K562 (cell line): ENCODE data around the gene CES5A. TPM values are rescaled to one million over a fixed set of nuclear protein-coding genes. Genes with fewer than 3 reads are reported as not detected.
"Not testable (repeated sequence)": the region's sequence is repeated elsewhere in the genome, so short reads cannot be mapped to it uniquely, and the experiment has no call there.

ENCODE experiments used
- ATAC-seq: fragments of 200-7000 bp; cut with Tn5 transposase; 3 replicates; pipeline ENCODE4 v1.9.1; 2020; ENCODE audit warnings: moderate library complexity
- BruUV-seq: library from RNA; stranded (reverse); fragments of 400-500 nt; replicated peaks from 2 replicates; lab custom pipeline; 2021; lab: Mats Ljungman, UMichigan
- CTCF ChIA-PET: fragments of 300-600 bp; formaldehyde crosslinking; extraction: SDS; loops from one replicate; lab custom pipeline; 2021; ENCODE audit warnings: low intra/inter-chr PET ratio; lab: Yijun Ruan, JAX
- POLR2A ChIA-PET: fragments of 300-600, 350-650 bp; sonication (Branson Sonifier 250); formaldehyde crosslinking; extraction: SDS; loops from one replicate; lab custom pipeline; 2021; ENCODE audit warnings: antibody characterized with exemption, inconsistent platforms; lab: Yijun Ruan, JAX
- DNase-seq, 4 experiments: peaks; one replicate each; pipeline versions ENCODE4 v3.0.0 to v3.0.0-alpha.2; 2011 to 2018; ENCODE audit warnings: low spot score in 3 of 4, mixed read lengths in 3 of 4; ENCODE audit errors: extremely low read depth in 1 of 4
- FAIRE-seq: peaks from 2 replicates; lab custom pipeline; 2011; peaks lifted over from hg19 to GRCh38; lab: Jason Lieb, UNC
- H2AFZ ChIP-seq: 2 replicates; pipeline ENCODE4 v1.6.0; 2011; ENCODE audit warnings: low read depth, low read length, control low read depth, inconsistent platforms
- H3K27ac ChIP-seq: fragments of 200-600 bp; 3 replicates; pipeline ENCODE4 v1.8.0; 2011; ENCODE audit warnings: low read depth, mild to moderate bottlenecking, control low read depth, inconsistent platforms, low read length, moderate library complexity, mixed read lengths; ENCODE audit errors: extremely low read depth
- H3K27me3 ChIP-seq, 2 experiments: fragments of 300-600 bp in 1 of 2; 2 replicates in 1 of 2; 3 replicates in 1 of 2; pipeline versions ENCODE4 v1.6.0 to v1.8.0; 2011; ENCODE audit warnings: inconsistent platforms in 2 of 2, low read length in 2 of 2, mild to moderate bottlenecking in 1 of 2, mixed read lengths in 1 of 2, moderate library complexity in 1 of 2; ENCODE audit not compliant: control insufficient read depth in 2 of 2, insufficient read depth in 2 of 2
- H3K36me3 ChIP-seq: fragments of 300-600 bp; 3 replicates; pipeline ENCODE4 v1.8.0; 2011; ENCODE audit warnings: mild to moderate bottlenecking, low read length, inconsistent platforms; ENCODE audit not compliant: control insufficient read depth, insufficient read depth
- H3K4me1 ChIP-seq, 2 experiments: fragments of 200-600 bp in 1 of 2; replicated peaks in 1 of 2; 2 replicates in 1 of 2; 3 replicates in 1 of 2; pipeline versions ENCODE4 v1.5.1 to v1.8.0; 2011; ENCODE audit warnings: inconsistent platforms in 2 of 2, low read length in 2 of 2, mild to moderate bottlenecking in 1 of 2, mixed read lengths in 1 of 2, moderate library complexity in 1 of 2; ENCODE audit not compliant: control insufficient read depth in 2 of 2, insufficient read depth in 2 of 2
- H3K4me2 ChIP-seq: 2 replicates; pipeline ENCODE4 v1.6.1; 2011; ENCODE audit warnings: low read length, control low read depth, inconsistent platforms, mixed read lengths; ENCODE audit not compliant: insufficient read depth
- H3K4me3 ChIP-seq: fragments of 200-600 bp; sonication (generic), shearing (Covaris generic); 2 replicates; pipeline ENCODE4 v1.5.1; 2016; ENCODE audit warnings: control low read depth, inconsistent platforms
- H3K79me2 ChIP-seq: fragments of 200-600 bp; 3 replicates; pipeline ENCODE4 v1.8.0; 2011; ENCODE audit warnings: low read length, inconsistent platforms; ENCODE audit not compliant: control insufficient read depth, insufficient read depth
- H3K9ac ChIP-seq, 2 experiments: 2 replicates each; pipeline versions ENCODE4 v1.6.0 to v1.6.1; 2011; ENCODE audit warnings: low read depth in 2 of 2, low read length in 2 of 2, control low read depth in 1 of 2, inconsistent platforms in 1 of 2, mild to moderate bottlenecking in 1 of 2, mixed read lengths in 1 of 2; ENCODE audit not compliant: insufficient read depth in 1 of 2
- H3K9me1 ChIP-seq: one replicate; pipeline ENCODE4 v1.6.0; 2011; ENCODE audit warnings: inconsistent platforms, mild to moderate bottlenecking, low read length, moderate library complexity; ENCODE audit not compliant: control insufficient read depth, insufficient read depth
- H3K9me3 ChIP-seq: replicated peaks from 2 replicates; pipeline ENCODE4 v1.5.1; 2011; ENCODE audit warnings: low read depth, low read length, inconsistent platforms; ENCODE audit not compliant: control insufficient read depth, insufficient read depth
- H4K20me1 ChIP-seq: replicated peaks from 2 replicates; pipeline ENCODE4 v1.6.1; 2011; ENCODE audit warnings: low read length, inconsistent platforms, mixed read lengths; ENCODE audit not compliant: control insufficient read depth, insufficient read depth
- CEBPG ChIP-seq, 3 experiments: fragments of 200-800 bp in 1 of 3; sonication (Bioruptor generic) in 1 of 3; sonication (generic) in 1 of 3; formaldehyde crosslinking in 1 of 3; IDR thresholded peaks in 2 of 3; conservative IDR thresholded peaks in 1 of 3; 2 replicates each; pipeline versions ENCODE4 v1.6.1 to v1.8.0; 2016 to 2022; ENCODE audit warnings: missing compliant biosample characterization in 2 of 3, missing genetic modification characterization in 2 of 3, mild to moderate bottlenecking in 1 of 3, missing genetic modification reagents in 1 of 3
- DNMT1 ChIP-seq: fragments of 450-650 bp; IDR thresholded peaks from 2 replicates; pipeline ENCODE4 v1.6.1; 2016; ENCODE audit warnings: antibody characterized with exemption, mild to moderate bottlenecking
- EHMT2 ChIP-seq: fragments of 450-650 bp; IDR thresholded peaks from 2 replicates; pipeline ENCODE4 v1.6.1; 2018; ENCODE audit warnings: antibody characterized with exemption
- MEIS2 ChIP-seq: fragments of 450-650 bp; IDR thresholded peaks from 2 replicates; pipeline ENCODE4 v1.6.1; 2014; ENCODE audit warnings: mild to moderate bottlenecking; ENCODE audit not compliant: partially characterized antibody
- PBX2 ChIP-seq, 2 experiments: IDR thresholded peaks in 1 of 2; conservative IDR thresholded peaks in 1 of 2; 2 replicates each; pipeline ENCODE4 v1.6.1; 2016; ENCODE audit warnings: low read depth in 2 of 2, mild to moderate bottlenecking in 1 of 2, missing compliant biosample characterization in 1 of 2, missing genetic modification characterization in 1 of 2, moderate library complexity in 1 of 2
- PKNOX1 ChIP-seq: fragments of 450-650 bp; IDR thresholded peaks from 2 replicates; pipeline ENCODE4 v1.6.1; 2016
- SLC30A9 ChIP-seq: fragments of 250-450 bp; sonication (Bioruptor Pico); IDR thresholded peaks from 2 replicates; pipeline ENCODE4 v1.8.0; 2022; ENCODE audit warnings: mild to moderate bottlenecking, moderate library complexity
- ZNF217 ChIP-seq: sonication (generic); formaldehyde crosslinking; IDR thresholded peaks from 2 replicates; pipeline ENCODE4 v1.8.0; 2022; ENCODE audit warnings: mild to moderate bottlenecking, missing genetic modification reagents
- ZNF512 ChIP-seq: IDR thresholded peaks from 2 replicates; pipeline ENCODE4 v1.6.1; 2016; ENCODE audit warnings: missing genetic modification characterization, missing compliant biosample characterization
- WGBS: fragments of 100-300 bp; shearing (Covaris generic); methylation state at CpG from one replicate; pipeline ENCODE4 v1.1.6; 2016; ENCODE audit warnings: low coverage, mixed read lengths; ENCODE audit not compliant: insufficient coverage; ENCODE audit errors: missing lambda C conversion rate; 5-methylcytosine and 5-hydroxymethylcytosine counted together
- in situ Hi-C: fragments of 300-500 bp; cut with MboI; formaldehyde crosslinking; loops from 4 replicates; pipeline ENCODE4 v1.15.0; 2018; ENCODE audit warnings: inconsistent platforms, mixed read lengths
- intact Hi-C: fragments of 100-400 bp; cut with micrococcal nuclease; formaldehyde crosslinking; loops from 2 replicates; pipeline ENCODE4 v1.14.2; 2022
- polyA plus RNA-seq, 8 experiments: library from polyadenylated mRNA; depleted of rRNA in 4 of 8; stranded (reverse) in 5 of 8; unstranded in 3 of 8; fragments of >200 nt; fragmentation: Nextera tagmentation in 2 of 8; fragmentation: Illumina TruSeq in 1 of 8; extraction: Ambion mirVana in 2 of 8; extraction: Trizol in 1 of 8; gene quantifications; 2 replicates each; pipeline versions ENCODE4 v1.2.1 to v1.2.3, GENCODE V29; 2011 to 2014; ENCODE audit warnings: inconsistent platforms in 1 of 8, missing spikeins in 1 of 8
- total RNA-seq, 7 experiments: library from RNA; depleted of rRNA in 6 of 7; stranded (reverse); fragments of >200 nt in 6 of 7; fragmentation: Illumina TruSeq in 2 of 7; extraction: Trizol in 2 of 7; gene quantifications; 2 replicates each; pipeline versions ENCODE4 v1.2.1 to v1.2.3, GENCODE V29; 2011 to 2021; ENCODE audit warnings: low replicate concordance in 1 of 7

Gene CES5A
- total and polyA plus RNA-seq, 9 of the 15 experiments (the other 6 are each of a cell fraction or from before 2014, with no cell fraction given), result 0.07 to 0.17 (median 0.15) TPM; not detected in 4

- no peak overlapping the region for H3K27ac ChIP-seq
- no peak for TF ChIP-seq ZNF217
- TF ChIP-seq EHMT2, result peak; percentile 28; the same call in 1 of the 2 replicates
- TF ChIP-seq PBX2 (CRISPR knock-in tag; IDR thresholded peaks at IDR 0.05; ENCODE audit: low read depth), result no peak
- TF ChIP-seq PBX2 (tag; conservative IDR thresholded peaks at IDR 0.05; ENCODE audit: low read depth), result peak; percentile 84
- no peak for TF ChIP-seq DNMT1
- no peak for TF ChIP-seq CEBPG (CRISPR knock-in tag; IDR thresholded peaks at IDR 0.05)
- peak; percentile 63 to 67 for TF ChIP-seq CEBPG (tag; conservative IDR thresholded peaks at IDR 0.05 in 1 of 2, IDR thresholded peaks at IDR 0.05 in 1 of 2)
- no peak for TF ChIP-seq SLC30A9
- peak; percentile 33 for TF ChIP-seq PKNOX1
- TF ChIP-seq ZNF512, result peak; percentile 78
- TF ChIP-seq MEIS2, result peak; percentile 60
- TF ChIP-seq, all 486 proteins: peak for 6
- no TSS peak for BruUV-seq
These were observed 39.6 kb downstream of the CES5A start for GRCh38 chr16:55835581-55835980.

GRCh38 chr16:55835173-55835572 is 40.0 kb downstream of the CES5A start:
- H3K9me1 ChIP-seq, H3K79me2 ChIP-seq, H3K4me1 ChIP-seq, H3K9me3 ChIP-seq, H3K36me3 ChIP-seq, POLR2A ChIA-PET, in situ Hi-C loops, BruUV-seq, CTCF ChIA-PET, ATAC-seq, H2AFZ ChIP-seq, intact Hi-C loops, H3K4me2 ChIP-seq, H3K27ac ChIP-seq, FAIRE-seq, H3K4me3 ChIP-seq, H4K20me1 ChIP-seq, H3K9ac ChIP-seq, DNase-seq: not testable (repeated sequence)
- WGBS, result 19% methylated on average over 3 of the region's 3 CpGs
- peaks cover 5 to 16% of the 10 kb centered on the region in 2 experiments; a peak in 4 of 5 replicates for H3K27me3 ChIP-seq

More at GRCh38 chr16:55835581-55835980, 39.6 kb downstream of the CES5A start:
- CTCF ChIA-PET, result no interaction called here
- in situ Hi-C loops, result no loop called here
- Histone ChIP-seq H3K4me3 (no peak overlapping the region), H3K9me1 (no peaks in the 10 kb centered on the region), H3K79me2 (no peaks in the 10 kb centered on the region), H3K9ac (no peak overlapping the region), H3K4me2 (no peak overlapping the region), H4K20me1 (no peaks in the 10 kb centered on the region), H3K27me3 (peaks cover 5 to 16% of the 10 kb centered on the region in 2 experiments; a peak in 4 of 5 replicates), H3K9me3 (no peaks in the 10 kb centered on the region), H3K36me3 (no peaks in the 10 kb centered on the region), H2AFZ (no peak overlapping the region), H3K4me1 (peaks cover 0 to 6% of the 10 kb centered on the region in 2 experiments; a peak in 1 of 5 replicates)
- FAIRE-seq (no peak), DNase-seq (no peak), ATAC-seq (no peak)
- WGBS, result 0% methylated on average over 1 of the region's 1 CpG
- intact Hi-C loops, result no loop called here
- POLR2A ChIA-PET, result no interaction called here
